GM18526 (cell line): ENCODE measurements around the gene VSTM2L.

Experiments used
- POLR2A ChIP-seq: IDR thresholded peaks from 3 replicates; pipeline ENCODE4 v1.6.1; 2011; ENCODE audit not compliant: insufficient read length; ENCODE audit errors: extremely low read depth

The VSTM2L gene

GRCh38 chr20:37948956-37949355 lies 46.0 kb downstream of the VSTM2L start:
- no peak for TF ChIP-seq POLR2A

GRCh38 chr20:37954190-37954589 lies 51.3 kb downstream of the VSTM2L start:
- TF ChIP-seq POLR2A, result no peak

- TF ChIP-seq POLR2A, result no peak
These were observed 51.7 kb downstream of the VSTM2L start for GRCh38 chr20:37954626-37955025.

DNA sequence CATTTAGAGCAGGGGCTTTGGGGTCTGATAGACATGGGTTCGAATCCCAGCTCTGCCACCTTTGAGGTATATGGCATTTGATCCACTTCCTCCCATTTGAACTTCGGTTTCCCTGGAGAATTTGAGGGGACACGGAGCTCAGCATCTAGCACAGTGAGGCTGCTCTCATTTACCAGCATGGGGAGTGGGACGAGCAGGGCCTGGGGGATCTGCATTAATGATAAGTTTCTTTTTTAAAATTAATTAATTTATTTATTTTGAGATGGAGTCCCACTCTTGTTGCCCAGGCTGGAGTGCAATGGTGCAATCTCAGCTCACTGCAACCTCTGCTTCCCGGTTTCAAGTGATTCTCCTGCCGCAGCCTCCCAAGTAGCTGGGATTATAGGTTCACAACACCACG lies 52.6 kb downstream of the VSTM2L start:
- TF ChIP-seq POLR2A, result no peak

DNA sequence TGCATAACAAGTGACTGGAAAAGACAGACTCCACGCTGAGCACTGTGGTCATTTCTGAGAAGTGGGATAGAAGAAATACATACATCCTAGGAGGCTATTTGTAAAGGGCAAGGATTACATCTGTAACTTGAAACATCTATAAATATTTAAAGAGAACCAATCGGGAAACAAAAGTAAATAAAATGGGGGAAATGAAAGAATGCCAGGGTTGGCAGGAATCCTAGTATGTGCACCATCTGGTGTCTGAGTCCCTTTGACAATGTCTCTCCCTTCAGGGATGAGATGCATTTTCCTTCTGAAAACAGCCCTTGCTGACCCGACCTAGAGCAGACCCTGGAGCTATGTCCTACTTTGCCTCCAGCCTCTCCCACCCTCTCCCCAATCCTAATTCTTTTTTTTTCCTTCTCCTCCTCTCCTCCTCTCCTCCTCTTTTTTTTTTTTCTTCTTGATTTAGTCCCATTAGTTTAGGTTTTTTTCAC lies 53.2 kb downstream of the VSTM2L start:
- TF ChIP-seq POLR2A, result no peak

GRCh38 chr20:37958856-37959520 lies 56.1 kb downstream of the VSTM2L start:
- no peak for TF ChIP-seq POLR2A

GRCh38 chr20:37961066-37961465 lies 58.1 kb downstream of the VSTM2L start:
- no peak for TF ChIP-seq POLR2A

DNA sequence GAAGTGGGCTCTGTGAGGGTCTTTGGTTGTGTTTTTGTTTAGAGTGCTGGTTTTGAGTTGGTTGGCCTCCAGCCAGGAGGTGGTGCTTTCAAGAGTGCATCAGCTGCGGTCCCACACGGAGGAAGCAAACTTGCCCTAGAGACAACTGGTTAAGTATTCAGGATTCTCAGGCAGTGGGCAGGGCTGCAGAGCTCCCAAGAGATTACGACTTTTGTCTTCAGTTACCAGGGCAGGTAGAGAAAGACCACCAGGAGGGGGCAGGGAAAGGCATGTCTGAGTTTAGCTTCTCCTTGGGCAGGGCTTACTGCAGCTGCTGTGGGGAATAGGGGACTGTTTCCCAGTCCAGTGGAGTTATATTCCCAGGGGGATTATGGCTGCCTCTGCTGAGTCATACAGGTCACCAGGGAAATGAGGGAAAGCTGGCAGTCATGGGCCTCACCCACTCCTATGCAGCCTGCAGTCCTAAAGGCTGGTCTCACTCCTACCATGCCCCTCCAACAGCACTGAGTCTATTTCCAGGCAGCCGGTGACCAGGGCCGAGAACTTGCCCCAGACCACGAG lies 66.0 kb downstream of the VSTM2L start:
- TF ChIP-seq POLR2A, result no peak

- TF ChIP-seq POLR2A, result no peak
These were observed 67.3 kb downstream of the VSTM2L start for GRCh38 chr20:37969949-37970855.

DNA sequence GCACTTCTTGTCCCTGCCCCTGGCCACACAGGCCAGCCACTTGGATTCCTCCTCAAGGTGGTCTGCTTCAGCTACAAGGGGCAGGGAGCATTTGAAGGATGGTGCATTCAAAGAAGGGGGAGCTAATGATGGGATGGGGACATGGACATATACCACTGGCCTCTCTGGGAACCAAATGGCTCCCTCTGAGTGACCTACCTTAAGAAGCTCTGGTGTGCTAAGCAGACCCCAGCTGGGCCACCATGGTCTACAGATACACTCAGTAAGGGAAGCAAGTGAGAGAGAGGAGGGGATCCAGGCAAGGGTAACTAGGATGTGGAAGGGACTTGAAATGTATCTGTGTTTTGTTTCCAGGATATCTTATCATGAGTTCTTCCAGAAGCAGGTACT lies 67.9 kb downstream of the VSTM2L start:
- no peak for TF ChIP-seq POLR2A

DNA sequence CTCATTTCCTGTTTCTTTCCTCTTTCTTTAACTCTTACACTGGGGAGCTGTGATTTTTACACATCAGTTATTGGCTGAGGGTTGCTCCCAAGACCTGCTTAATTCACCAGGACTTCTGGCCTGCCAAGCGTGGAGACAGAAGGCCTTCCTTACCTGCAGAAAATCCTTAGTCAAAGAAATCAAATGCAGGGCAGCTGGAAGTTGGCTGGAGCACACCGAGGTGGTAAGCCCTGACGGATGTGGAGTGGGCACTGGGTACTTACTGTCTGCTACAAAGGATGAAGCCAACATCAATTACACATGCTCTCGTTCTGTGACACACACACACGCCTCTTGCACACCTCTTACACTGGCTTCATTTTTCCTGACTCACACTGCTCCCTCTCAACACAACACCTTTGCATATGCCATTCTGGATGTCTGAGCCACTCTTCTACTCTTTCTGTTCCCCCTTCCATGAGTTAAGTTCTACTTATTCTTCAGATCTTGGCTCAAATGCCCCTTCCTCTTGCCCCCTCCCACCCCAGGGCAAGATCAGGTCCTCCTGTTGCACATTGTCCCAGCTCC lies 68.7 kb downstream of the VSTM2L start:
- TF ChIP-seq POLR2A, result no peak

DNA sequence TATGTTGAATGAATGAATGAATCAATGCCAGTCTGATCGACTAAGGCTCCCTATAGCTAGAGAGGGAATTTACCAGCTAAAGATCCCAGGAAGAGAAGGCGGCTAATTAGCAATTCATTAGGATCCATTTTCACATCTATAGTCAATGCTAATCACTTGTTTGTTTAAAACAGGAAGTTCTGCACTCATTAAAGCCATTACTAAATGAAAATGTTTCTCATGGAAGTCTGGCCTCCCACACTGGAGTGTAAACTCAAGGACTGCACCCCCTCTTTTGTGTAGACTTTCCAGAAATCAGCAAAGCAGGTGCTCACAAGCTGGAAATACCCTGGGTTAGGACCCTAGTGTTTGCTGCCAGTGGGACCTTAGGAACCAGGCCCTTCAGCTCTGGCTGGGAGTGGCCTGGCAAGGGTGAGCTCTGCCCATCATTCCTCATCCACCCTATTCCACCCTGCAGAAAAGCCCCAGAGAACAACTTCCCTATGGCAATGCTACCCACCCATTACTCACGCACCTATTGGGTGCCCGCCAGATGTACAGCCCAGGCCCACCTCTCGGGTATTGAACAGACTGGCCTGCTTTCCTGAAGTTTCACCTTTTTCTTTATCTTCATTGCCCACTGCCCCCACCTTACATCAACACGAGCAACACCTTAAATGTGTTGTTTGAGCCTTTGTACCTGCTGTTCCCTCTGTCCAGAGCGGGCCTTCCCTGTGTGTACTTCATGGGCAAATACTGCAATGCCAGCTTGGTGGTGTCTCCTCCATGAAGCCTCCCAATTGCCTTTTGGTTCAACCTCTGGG lies 69.5 kb downstream of the VSTM2L start:
- TF ChIP-seq POLR2A, result no peak

- no peak for TF ChIP-seq POLR2A
These were observed 70.4 kb downstream of the VSTM2L start for GRCh38 chr20:37973059-37973910.

DNA sequence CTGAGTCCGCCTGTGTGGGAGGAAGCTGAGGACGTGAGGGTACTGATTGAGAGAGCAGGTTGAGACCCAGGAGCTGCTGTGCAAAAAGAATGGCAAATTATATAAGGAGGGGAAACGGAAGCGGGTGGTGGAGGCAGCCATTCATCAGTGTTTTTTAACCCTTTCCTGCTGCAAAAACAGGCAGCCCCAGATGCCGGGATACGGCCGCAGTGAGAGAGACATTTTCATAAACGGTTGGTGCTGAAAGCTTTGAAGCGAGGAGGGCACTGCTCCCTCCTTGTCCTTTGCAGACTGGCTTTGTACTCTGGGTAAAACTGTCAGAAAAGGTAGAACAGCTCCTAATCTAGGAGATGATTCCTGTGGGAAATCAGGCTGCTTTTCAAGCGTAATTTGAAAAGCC lies 74.0 kb downstream of the VSTM2L start:
- no peak for TF ChIP-seq POLR2A
